ENCODE measurements around the gene STOX2.
"Not testable (repeated sequence)": the region's sequence is repeated elsewhere in the genome, so short reads cannot be mapped to it uniquely, and the experiment has no call there.

The STOX2 gene

DNA sequence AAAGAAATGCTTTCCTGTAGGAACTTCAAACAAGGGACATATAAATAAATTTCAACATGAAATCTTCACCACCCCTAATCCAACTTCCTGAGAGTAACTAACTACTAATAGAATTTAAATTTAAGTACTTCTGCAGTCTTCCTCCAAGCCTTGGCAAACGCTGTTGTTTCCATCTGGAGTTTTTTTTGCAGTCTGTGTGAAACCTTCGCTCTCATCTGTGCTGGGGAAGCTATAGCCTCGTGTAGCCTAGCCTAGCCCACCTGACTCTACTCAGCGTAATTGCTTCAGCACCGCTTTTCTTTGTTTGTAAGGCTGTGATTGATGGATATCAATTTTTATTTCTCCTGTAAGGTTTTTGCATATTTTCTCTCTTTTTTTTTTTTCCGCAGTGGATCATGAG is 30.9 kb downstream of the STOX2 start:
- Mint-ChIP-seq H3K4me3 (no peak overlapping the region), H3K36me3 (no peaks in the 10 kb centered on the region), H3K27ac (no peak overlapping the region), H3K9me3 (no peaks in the 10 kb centered on the region), H3K4me1 (no peaks in the 10 kb centered on the region), H3K27me3 (peaks cover 2% of the 10 kb centered on the region)
- DNase-seq (ENCODE audit: low spot score in 2 of 2), result no peak
- ATAC-seq (ENCODE audit: low read depth), result no peak

DNA sequence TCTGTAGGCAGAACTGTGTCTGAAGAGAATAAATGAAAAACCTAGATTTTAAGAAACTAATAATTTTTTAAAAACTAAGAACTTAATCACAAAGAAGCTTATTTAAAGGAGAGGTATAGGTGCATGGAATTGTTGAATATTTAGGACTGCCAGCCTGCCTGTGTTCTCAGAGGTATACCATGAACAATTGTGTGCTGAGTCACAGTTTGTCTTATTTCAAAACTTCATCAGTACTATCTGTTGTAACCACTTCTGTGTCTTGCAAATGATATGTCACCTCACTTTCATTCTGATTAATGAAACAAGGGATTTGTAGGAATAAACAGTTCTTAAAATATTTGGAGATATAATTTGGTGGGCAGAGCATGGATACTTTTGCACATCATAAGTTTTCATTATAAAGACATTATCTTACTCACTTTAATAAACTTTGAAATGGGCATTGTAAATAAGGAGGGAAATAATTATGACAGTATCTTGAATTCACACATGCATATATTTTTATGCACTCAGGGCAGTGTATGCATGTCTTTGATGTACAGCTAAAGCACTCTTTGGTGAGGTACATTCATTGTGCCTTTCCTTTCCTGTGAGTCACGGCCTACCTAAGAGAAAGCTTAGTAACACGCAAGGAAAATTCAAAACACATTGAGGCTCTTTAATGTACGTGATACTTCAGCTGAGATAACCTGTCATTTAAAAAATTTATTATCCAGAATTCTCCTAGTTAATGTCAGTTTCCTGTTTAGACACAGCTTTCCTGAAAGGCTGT is 31.7 kb downstream of the STOX2 start:
- no peak for DNase-seq (ENCODE audit: low spot score in 2 of 2)
- Mint-ChIP-seq H3K27me3 (no peaks in the 10 kb centered on the region), H3K27ac (no peak overlapping the region), H3K4me1 (no peaks in the 10 kb centered on the region), H3K4me3 (no peak overlapping the region), H3K9me3 (no peaks in the 10 kb centered on the region), H3K36me3 (no peaks in the 10 kb centered on the region)
- ATAC-seq (ENCODE audit: low read depth), result no peak

DNA sequence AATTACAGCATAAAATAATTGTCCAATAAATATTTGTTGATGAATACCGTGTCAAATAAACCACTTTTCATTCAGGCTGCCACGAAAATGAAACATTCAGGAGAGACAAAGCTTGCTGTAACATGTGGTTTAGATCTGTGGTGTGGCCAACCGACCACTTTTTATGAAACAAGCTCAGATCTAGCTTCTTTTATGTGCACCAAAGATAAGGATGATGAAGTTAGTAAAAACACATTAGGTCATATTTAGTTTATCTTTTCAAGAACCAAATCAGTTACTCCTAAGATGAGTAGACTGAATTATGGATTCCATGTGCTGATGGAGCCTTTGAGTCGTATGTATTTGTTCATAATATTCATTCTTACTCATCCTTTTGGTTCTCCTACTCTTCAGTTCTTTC is 35.8 kb downstream of the STOX2 start:
- no peaks in the 10 kb centered on the region for H3K36me3 Mint-ChIP-seq
- H3K9me3 Mint-ChIP-seq, result peaks cover 4% of the 10 kb centered on the region
- H3K27ac Mint-ChIP-seq, result no peak overlapping the region
- peaks cover 2% of the 10 kb centered on the region for H3K27me3 Mint-ChIP-seq
- H3K4me1 Mint-ChIP-seq, result no peaks in the 10 kb centered on the region
- DNase-seq (ENCODE audit: low spot score in 2 of 2) (no peak), ATAC-seq (ENCODE audit: low read depth) (no peak)
- H3K4me3 Mint-ChIP-seq, result no peak overlapping the region

DNA sequence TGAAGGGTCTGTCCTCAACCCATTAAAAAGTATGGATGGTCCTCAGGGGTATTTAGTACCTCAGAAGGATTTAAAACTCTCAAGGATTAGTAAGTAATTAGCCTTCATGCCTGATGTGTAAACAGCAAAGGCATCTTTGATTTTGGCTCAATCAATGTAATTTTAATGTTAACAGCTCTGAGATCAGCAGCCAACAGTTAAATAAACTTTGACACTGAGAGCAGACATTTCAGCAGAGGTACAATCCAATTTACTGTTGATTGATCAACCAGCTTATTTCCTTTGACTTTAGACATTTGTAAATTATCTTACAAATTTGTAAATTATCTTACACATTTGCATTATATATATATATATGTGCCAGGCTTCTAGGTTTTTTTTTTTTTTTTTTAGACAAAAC is 36.9 kb downstream of the STOX2 start:
- Mint-ChIP-seq H3K9me3 (peaks cover 4% of the 10 kb centered on the region), H3K4me1 (no peaks in the 10 kb centered on the region), H3K36me3 (no peaks in the 10 kb centered on the region), H3K27me3 (peaks cover 2% of the 10 kb centered on the region), H3K4me3 (no peak overlapping the region), H3K27ac (no peak overlapping the region)
- DNase-seq (ENCODE audit: low spot score in 2 of 2), result no peak
- ATAC-seq (ENCODE audit: low read depth), result no peak

DNA sequence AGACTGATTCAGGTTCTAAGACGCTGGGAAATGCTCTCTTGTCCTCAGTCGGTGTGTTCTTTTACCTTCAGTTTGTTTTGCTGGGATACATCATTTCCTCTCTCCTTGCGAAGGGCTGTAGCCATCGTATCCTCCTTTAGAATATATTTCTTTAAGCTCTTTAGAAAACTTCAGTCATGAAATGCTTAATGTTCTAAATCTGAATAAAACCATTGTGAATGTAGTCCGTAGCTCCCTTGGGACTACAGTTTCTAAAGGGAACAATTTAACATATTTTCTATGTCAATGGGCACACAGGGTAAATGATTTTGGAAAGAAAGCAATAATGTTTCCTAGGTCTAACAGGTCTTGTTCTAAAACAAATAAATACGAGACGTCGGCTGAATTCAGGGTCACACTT is 40.6 kb downstream of the STOX2 start:
- peaks cover 5% of the 10 kb centered on the region for H3K9me3 Mint-ChIP-seq
- ATAC-seq (ENCODE audit: low read depth), result no peak

DNA sequence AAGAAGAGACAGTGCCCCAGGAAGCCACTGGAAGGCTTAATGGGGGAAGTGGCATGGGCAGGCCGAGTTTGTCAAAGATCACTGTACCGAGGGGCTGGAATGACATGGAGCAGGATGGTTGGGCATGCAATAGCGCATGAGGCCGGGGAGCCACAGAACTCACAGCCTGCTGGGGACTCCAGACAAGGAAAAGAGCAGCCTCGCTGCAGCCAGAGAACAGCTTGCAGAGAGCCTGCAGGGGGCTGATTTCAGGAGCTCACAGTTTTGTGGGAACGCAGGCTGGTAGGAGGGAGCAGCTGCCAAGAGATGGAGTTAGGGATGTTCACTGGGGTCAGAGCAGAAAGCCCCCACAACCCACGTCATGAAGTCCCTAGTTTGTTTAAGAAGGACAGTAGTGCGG is 45.4 kb downstream of the STOX2 start:
- H3K36me3 Mint-ChIP-seq, result no peaks in the 10 kb centered on the region
- no peak for ATAC-seq (ENCODE audit: low read depth)
- H3K27ac Mint-ChIP-seq, result no peak overlapping the region
- H3K4me3 Mint-ChIP-seq, result no peak overlapping the region
- peaks cover 2% of the 10 kb centered on the region for H3K27me3 Mint-ChIP-seq
- H3K4me1 Mint-ChIP-seq, result no peaks in the 10 kb centered on the region
- H3K9me3 Mint-ChIP-seq, result peaks cover 1% of the 10 kb centered on the region
- no peak for DNase-seq (ENCODE audit: low spot score in 2 of 2)

More for the DNA sequence above, 40.6 kb downstream of the STOX2 start:
- peaks cover 4% of the 10 kb centered on the region for H3K27me3 Mint-ChIP-seq
- H3K4me1 Mint-ChIP-seq, result no peaks in the 10 kb centered on the region
- H3K4me3 Mint-ChIP-seq, result no peak overlapping the region
- no peak overlapping the region for H3K27ac Mint-ChIP-seq
- DNase-seq (ENCODE audit: low spot score in 2 of 2), result no peak
- H3K36me3 Mint-ChIP-seq, result no peaks in the 10 kb centered on the region

DNA sequence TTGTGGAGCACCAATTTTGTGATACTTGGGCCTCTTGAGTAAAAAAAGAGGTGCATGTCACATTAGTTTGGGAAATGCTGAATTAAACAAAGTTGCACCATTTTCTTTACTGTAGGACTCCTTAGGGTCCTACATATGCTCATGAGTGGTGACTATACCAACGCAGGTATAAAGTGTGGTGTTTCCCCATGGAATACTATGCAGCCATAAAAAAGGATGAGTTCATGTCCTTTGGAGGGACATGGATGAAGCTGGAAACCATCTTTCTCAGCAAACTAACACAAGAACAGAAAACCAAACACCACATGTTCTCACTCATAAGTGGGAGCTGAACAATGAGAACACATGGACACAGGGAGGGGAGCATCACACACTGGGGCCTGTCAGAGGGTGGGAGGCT is 47.5 kb downstream of the STOX2 start:
- H3K27ac Mint-ChIP-seq; ATAC-seq (ENCODE audit: low read depth); DNase-seq (ENCODE audit: low spot score in 2 of 2); H3K27me3 Mint-ChIP-seq; H3K4me1 Mint-ChIP-seq; H3K4me3 Mint-ChIP-seq; H3K36me3 Mint-ChIP-seq; H3K9me3 Mint-ChIP-seq: not testable (repeated sequence)

DNA sequence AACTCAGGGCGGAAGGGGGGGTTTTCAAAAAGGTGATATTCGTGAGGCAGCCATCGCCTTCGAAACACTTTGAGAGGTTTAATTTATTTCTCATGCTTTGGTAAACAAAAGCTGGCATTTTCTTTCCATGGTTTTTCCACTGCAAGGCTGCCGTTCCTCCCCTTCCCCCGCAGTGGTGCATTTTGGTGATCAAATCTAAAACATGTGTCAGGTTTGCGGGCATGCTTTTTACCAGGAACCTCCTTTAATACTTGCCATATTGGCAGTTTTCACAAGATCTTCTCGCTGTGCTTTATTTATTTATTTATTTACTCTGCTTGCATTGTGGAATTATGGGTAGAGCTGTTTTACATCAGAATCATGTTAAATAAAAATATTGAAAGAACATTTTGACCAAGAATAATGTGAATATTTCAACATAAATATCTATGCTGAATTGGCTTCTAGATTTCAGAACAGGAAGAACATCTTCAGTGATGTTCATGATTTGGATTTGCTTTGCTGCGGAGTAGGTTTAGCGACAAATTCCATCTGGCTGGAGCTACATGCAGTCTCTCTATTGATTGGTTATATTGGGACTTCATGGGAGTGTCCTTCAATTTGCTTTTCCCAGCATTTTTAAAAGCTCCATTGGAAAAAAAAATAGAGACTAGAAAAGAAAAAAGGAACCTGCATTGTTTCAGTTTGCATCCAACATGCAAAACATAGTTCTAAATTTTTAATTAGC is 54.4 kb downstream of the STOX2 start:
- Mint-ChIP-seq H3K36me3 (no peaks in the 10 kb centered on the region), H3K9me3 (no peaks in the 10 kb centered on the region), H3K4me1 (no peaks in the 10 kb centered on the region), H3K27me3 (peaks cover 4% of the 10 kb centered on the region), H3K27ac (no peak overlapping the region), H3K4me3 (no peak overlapping the region)
- DNase-seq (ENCODE audit: low spot score in 2 of 2) (no peak), ATAC-seq (ENCODE audit: low read depth) (no peak)

DNA sequence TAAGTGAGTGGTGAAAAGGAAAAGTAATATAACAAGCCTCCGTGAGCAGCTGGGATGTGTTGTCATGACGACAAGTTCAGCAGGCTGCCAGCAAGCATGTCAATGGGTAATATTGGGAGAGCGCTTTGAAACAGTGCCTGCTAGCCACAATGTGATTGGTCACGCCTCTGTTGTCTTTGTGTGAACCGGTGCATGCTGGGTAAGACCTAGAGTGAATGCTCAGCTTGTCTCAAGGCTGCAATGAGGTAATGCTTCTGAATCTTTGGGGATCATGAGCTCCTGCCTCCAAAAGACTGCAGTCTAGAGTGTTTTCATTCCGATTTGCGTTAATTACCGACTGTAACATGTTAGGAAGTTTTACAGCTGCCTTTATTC is 54.9 kb downstream of the STOX2 start:
- peaks cover 4% of the 10 kb centered on the region for H3K27me3 Mint-ChIP-seq
- H3K27ac Mint-ChIP-seq, result no peak overlapping the region
- no peaks in the 10 kb centered on the region for H3K4me1 Mint-ChIP-seq
- no peaks in the 10 kb centered on the region for H3K9me3 Mint-ChIP-seq
- ATAC-seq (ENCODE audit: low read depth) (no peak), DNase-seq (ENCODE audit: low spot score in 2 of 2) (no peak)
- H3K36me3 Mint-ChIP-seq, result no peaks in the 10 kb centered on the region
- no peak overlapping the region for H3K4me3 Mint-ChIP-seq

DNA sequence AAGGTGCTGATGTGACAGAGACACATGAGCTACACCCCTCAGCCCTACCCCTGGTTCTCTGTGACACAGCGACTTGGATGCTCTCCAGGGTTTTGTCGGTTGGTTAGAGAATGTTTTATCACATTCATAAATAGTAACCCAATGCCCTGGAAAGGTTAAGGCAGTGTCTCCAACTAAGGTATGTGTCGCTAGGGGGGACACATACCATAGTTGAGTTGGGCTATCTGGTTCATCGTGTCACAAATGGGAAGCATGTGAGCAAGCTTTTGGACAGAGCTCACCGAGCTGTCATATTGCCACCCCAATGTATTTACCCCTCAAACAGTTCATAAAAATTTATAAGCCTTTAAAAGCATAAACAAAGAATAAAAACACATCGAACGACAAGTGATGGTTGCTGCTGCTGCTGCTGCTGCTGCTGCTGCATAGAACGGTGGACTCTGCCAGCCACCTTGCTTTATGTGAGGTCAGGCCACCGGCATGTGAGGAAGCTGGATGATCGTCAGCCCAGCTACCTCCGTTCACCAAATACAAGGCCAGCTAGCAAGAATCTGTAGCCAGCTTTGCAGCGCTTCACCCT is 55.9 kb downstream of the STOX2 start:
- H3K36me3 Mint-ChIP-seq, result no peaks in the 10 kb centered on the region
- DNase-seq (ENCODE audit: low spot score in 2 of 2) (no peak), ATAC-seq (ENCODE audit: low read depth) (no peak)
- H3K9me3 Mint-ChIP-seq, result no peaks in the 10 kb centered on the region
- peaks cover 9% of the 10 kb centered on the region for H3K27me3 Mint-ChIP-seq
- H3K4me1 Mint-ChIP-seq, result no peaks in the 10 kb centered on the region
- H3K27ac Mint-ChIP-seq, result no peak overlapping the region
- H3K4me3 Mint-ChIP-seq, result no peak overlapping the region

DNA sequence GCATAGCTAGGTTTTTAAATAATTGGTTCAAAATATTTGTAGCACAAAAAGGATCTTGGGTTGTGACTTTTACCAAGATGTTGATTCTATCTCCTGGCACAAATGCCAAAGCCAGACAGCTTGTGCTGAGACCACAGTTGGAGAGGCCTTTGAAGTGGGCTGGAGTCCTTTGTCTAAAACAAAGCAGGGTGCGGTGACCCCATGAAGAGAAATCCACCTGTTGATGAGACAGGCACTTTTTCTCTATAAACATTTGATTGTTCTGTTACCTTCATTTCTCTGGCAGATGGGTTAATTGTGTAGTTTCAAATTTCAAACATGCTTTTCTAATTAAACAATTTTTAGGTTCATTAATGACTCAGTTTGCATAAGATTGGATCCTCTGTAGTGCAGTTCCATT is 56.7 kb downstream of the STOX2 start:
- DNase-seq (ENCODE audit: low spot score in 2 of 2) (no peak), ATAC-seq (ENCODE audit: low read depth) (no peak)
- peaks cover 12% of the 10 kb centered on the region for H3K27me3 Mint-ChIP-seq
- H3K4me3 Mint-ChIP-seq, result no peak overlapping the region
- no peaks in the 10 kb centered on the region for H3K9me3 Mint-ChIP-seq
- H3K27ac Mint-ChIP-seq, result no peak overlapping the region
- H3K36me3 Mint-ChIP-seq, result no peaks in the 10 kb centered on the region
- H3K4me1 Mint-ChIP-seq, result no peaks in the 10 kb centered on the region

DNA sequence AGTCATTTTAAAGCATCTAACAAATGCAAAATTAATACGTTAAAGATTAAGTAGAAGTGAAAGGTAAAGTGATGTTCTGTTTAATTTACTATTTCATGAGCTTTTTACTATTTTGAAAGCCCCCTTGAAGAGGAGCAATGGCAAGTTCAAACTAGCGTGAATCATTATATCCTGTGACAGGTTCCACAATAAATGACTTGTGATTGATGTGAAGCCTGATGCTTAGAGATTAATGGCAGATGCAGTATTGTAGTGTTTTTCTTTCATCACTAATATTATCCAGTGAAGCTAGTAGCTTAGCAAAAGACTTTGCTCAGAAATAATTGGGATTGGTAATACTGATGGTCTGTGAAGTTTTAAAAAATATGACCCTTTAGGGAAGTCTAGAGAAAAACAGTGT is 57.3 kb downstream of the STOX2 start:
- Mint-ChIP-seq H3K4me1 (no peaks in the 10 kb centered on the region), H3K4me3 (no peak overlapping the region), H3K36me3 (no peaks in the 10 kb centered on the region), H3K9me3 (no peaks in the 10 kb centered on the region), H3K27me3 (peaks cover 15% of the 10 kb centered on the region), H3K27ac (no peak overlapping the region)
- ATAC-seq (ENCODE audit: low read depth), result no peak
- DNase-seq (ENCODE audit: low spot score in 2 of 2), result no peak

DNA sequence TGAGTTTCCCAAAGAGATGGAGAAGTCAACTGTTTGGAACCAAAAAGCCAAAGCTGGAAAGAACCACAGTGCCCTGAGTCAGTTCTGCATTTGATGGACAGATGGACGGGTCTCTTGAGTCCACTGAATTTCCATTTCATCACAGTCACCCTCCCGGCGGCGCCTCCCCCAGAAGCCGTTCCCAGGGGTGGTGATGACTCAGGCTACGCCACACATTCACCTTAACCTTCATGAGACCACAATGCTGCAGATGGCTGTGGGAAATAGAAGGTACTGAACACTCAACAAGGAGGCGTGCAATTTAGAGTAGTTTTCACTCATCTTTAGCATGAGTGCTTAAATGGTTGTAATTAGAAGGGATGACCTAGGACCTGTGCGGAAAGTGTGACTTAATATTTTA is 61.3 kb downstream of the STOX2 start:
- no peak for DNase-seq (ENCODE audit: low spot score in 2 of 2)
- H3K4me3 Mint-ChIP-seq, result no peak overlapping the region
- peaks cover 19% of the 10 kb centered on the region for H3K27me3 Mint-ChIP-seq
- no peaks in the 10 kb centered on the region for H3K4me1 Mint-ChIP-seq
- no peak overlapping the region for H3K27ac Mint-ChIP-seq
- no peak for ATAC-seq (ENCODE audit: low read depth)
- H3K9me3 Mint-ChIP-seq, result no peaks in the 10 kb centered on the region
- H3K36me3 Mint-ChIP-seq, result no peaks in the 10 kb centered on the region

DNA sequence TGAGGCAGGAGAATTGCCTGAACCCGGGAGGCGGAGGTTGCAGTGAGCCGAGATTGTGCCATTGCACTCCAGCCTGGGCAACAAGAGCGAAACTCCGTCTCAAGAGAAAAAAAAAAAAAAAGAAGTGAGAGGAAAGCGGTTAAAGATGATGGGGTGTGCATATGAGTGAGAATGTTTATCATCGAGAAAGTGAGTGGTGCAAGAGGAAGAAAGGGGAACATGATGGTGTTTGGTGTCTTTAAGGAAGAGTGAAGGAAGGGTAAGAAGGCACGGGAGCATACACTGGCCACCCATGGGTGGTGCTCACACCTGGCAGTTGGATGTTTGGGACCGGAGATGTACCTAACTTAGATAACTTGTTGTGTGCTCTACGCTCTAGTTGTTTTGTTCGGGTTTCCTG is 62.2 kb downstream of the STOX2 start:
- H3K4me3 Mint-ChIP-seq, result no peak overlapping the region
- no peaks in the 10 kb centered on the region for H3K4me1 Mint-ChIP-seq
- H3K27ac Mint-ChIP-seq, result no peak overlapping the region
- H3K9me3 Mint-ChIP-seq, result no peaks in the 10 kb centered on the region
- DNase-seq (ENCODE audit: low spot score in 2 of 2) (no peak), ATAC-seq (ENCODE audit: low read depth) (no peak)
- H3K36me3 Mint-ChIP-seq, result no peaks in the 10 kb centered on the region
- H3K27me3 Mint-ChIP-seq, result peaks cover 19% of the 10 kb centered on the region

Measured in memory B cell (primary cell).